ENCODE data around the gene COPZ1.

GRCh38 chr12:54349036-54349435 lies 24.1 kb downstream of the COPZ1 start:
- TF ChIP-seq EZH2 (IDR thresholded peaks at IDR 0.05; ENCODE audit: insufficient read depth, poor library complexity, severe bottlenecking) (no peak), EZH2phosphoT487 (IDR thresholded peaks at IDR 0.05; ENCODE audit: insufficient read depth, low read depth) (no peak)

Measured in GM23248 (cell line).